GM10847 (cell line): Measurements from ENCODE around the gene UBE3A.

Experiments
- POLR2A ChIP-seq: IDR thresholded peaks from 2 replicates; pipeline ENCODE4 v1.6.1; 2011; ENCODE audit not compliant: insufficient read length; ENCODE audit errors: extremely low read depth

The UBE3A gene

GRCh38 chr15:25331404-25331803, 107.4 kb downstream of the UBE3A start:
- TF ChIP-seq POLR2A = no peak

- TF ChIP-seq POLR2A = no peak
These were observed 109.1 kb downstream of the UBE3A start for GRCh38 chr15:25329696-25330095.

GRCh38 chr15:25327686-25328085, 111.1 kb downstream of the UBE3A start:
- no peak for TF ChIP-seq POLR2A

- TF ChIP-seq POLR2A = no peak
These were observed 113.6 kb downstream of the UBE3A start for GRCh38 chr15:25325187-25325586.

GRCh38 chr15:25323420-25323819, 115.4 kb downstream of the UBE3A start:
- no peak for TF ChIP-seq POLR2A

GRCh38 chr15:25287823-25288222, 151.0 kb downstream of the UBE3A start:
- TF ChIP-seq POLR2A = no peak
